Lower lobe of right lung (tissue), 2 donors: ENCODE measurements around the gene RAB3B. TPM values are rescaled to one million over a fixed set of nuclear protein-coding genes. Genes with fewer than 3 reads are reported as not detected.

Experiments
- ATAC-seq, 2 donors: fragments of 200-7000 bp; cut with Tn5 transposase; one replicate each; pipeline ENCODE4 v1.9.1; 2020 to 2022; ENCODE audit warnings: mild to moderate bottlenecking in 2 of 2, moderate library complexity in 2 of 2
- DNase-seq: peaks from one replicate; pipeline ENCODE4 v3.0.0-alpha.2; 2020
- H3K27ac ChIP-seq: fragments of 200-600 bp; one replicate; pipeline ENCODE4 v1.8.0; 2022
- H3K27me3 ChIP-seq: fragments of 200-600 bp; one replicate; pipeline ENCODE4 v1.8.0; 2022; ENCODE audit warnings: low read depth
- H3K36me3 ChIP-seq: fragments of 200-600 bp; one replicate; pipeline ENCODE4 v1.8.0; 2022; ENCODE audit warnings: mild to moderate bottlenecking
- H3K4me1 ChIP-seq: fragments of 200-600 bp; one replicate; pipeline ENCODE4 v1.8.0; 2022
- H3K4me3 ChIP-seq: fragments of 200-600 bp; one replicate; pipeline ENCODE4 v1.8.0; 2022; ENCODE audit warnings: mild to moderate bottlenecking
- H3K9me3 ChIP-seq: fragments of 200-600 bp; one replicate; pipeline ENCODE4 v1.8.0; 2022
- CTCF ChIP-seq: fragments of 200-600 bp; IDR thresholded peaks from one replicate; pipeline ENCODE4 v1.8.0; 2022; ENCODE audit warnings: antibody characterized with exemption, mild to moderate bottlenecking
- intact Hi-C: fragments of 100-400 bp; cut with DNase I; formaldehyde crosslinking; loops from one replicate; pipeline ENCODE4 v1.11.0; 2022
- total RNA-seq: library from RNA; stranded (reverse); fragmentation: NEBNext Ultra II Directional; extraction: Animal tissue kit (Norgen Biotek cat#: 25700); gene quantifications from one replicate; pipeline ENCODE4 v1.2.1, GENCODE V29; 2021
- donor health status: DM: no; HTN: yes; CAD: no; lungs with severe emphysema.

Gene RAB3B
- total RNA-seq, 1 donor from 2014 or later = 0.06 TPM

GRCh38 chr1:51982161-51982560 is 8.3 kb downstream of the RAB3B start:
- no peak overlapping the region for H3K4me3 ChIP-seq
- H3K27me3 ChIP-seq = peaks cover 1% of the 10 kb centered on the region
- ATAC-seq (no peak), DNase-seq (no peak)
- intact Hi-C loops = no loop called here
- no peaks in the 10 kb centered on the region for H3K9me3 ChIP-seq
- no peaks in the 10 kb centered on the region for H3K36me3 ChIP-seq
- no peaks in the 10 kb centered on the region for H3K4me1 ChIP-seq
- no peak for TF ChIP-seq CTCF
- H3K27ac ChIP-seq = no peak overlapping the region

- no peak for TF ChIP-seq CTCF
- no peak for ATAC-seq
- H3K4me3 ChIP-seq = no peak overlapping the region
- no peak for DNase-seq
- no peaks in the 10 kb centered on the region for H3K4me1 ChIP-seq
- peaks cover 7% of the 10 kb centered on the region for H3K27me3 ChIP-seq
- intact Hi-C loops = no loop called here
- no peaks in the 10 kb centered on the region for H3K36me3 ChIP-seq
- H3K9me3 ChIP-seq = no peaks in the 10 kb centered on the region
- H3K27ac ChIP-seq = no peak overlapping the region
These were observed 8.9 kb downstream of the RAB3B start for GRCh38 chr1:51981555-51981954.

- no peak for TF ChIP-seq CTCF
- no peaks in the 10 kb centered on the region for H3K4me1 ChIP-seq
- peaks cover 8% of the 10 kb centered on the region for H3K27me3 ChIP-seq
These were observed 12.4 kb downstream of the RAB3B start for GRCh38 chr1:51978099-51978498.

GRCh38 chr1:51976846-51977602 is 13.5 kb downstream of the RAB3B start:
- ATAC-seq (no peak), DNase-seq (no peak)
- no peak overlapping the region for H3K27ac ChIP-seq
- H3K4me3 ChIP-seq = no peak overlapping the region
- H3K36me3 ChIP-seq = no peaks in the 10 kb centered on the region
- H3K4me1 ChIP-seq = no peaks in the 10 kb centered on the region
- H3K9me3 ChIP-seq = no peaks in the 10 kb centered on the region
- intact Hi-C loops = no loop called here
- H3K27me3 ChIP-seq = peaks cover 8% of the 10 kb centered on the region
- TF ChIP-seq CTCF = no peak

More at GRCh38 chr1:51978099-51978498, 12.4 kb downstream of the RAB3B start:
- Histone ChIP-seq H3K36me3 (no peaks in the 10 kb centered on the region), H3K27ac (no peak overlapping the region), H3K4me3 (no peak overlapping the region), H3K9me3 (no peaks in the 10 kb centered on the region)
- no peak for ATAC-seq
- intact Hi-C loops = no loop called here
- DNase-seq = no peak

- H3K9me3 ChIP-seq = no peaks in the 10 kb centered on the region
- no peaks in the 10 kb centered on the region for H3K4me1 ChIP-seq
- no peak overlapping the region for H3K4me3 ChIP-seq
- no peaks in the 10 kb centered on the region for H3K36me3 ChIP-seq
- no peak for TF ChIP-seq CTCF
- H3K27me3 ChIP-seq = peaks cover 19% of the 10 kb centered on the region
- no peak overlapping the region for H3K27ac ChIP-seq
- DNase-seq (no peak), ATAC-seq (no peak)
- intact Hi-C loops = no loop called here
These were observed 16.7 kb downstream of the RAB3B start for GRCh38 chr1:51973587-51974474.
